KMS-11 (cell line): ENCODE measurements around the gene PTCHD1.

Source experiments
- H2AFZ ChIP-seq: fragments of 200-600 bp; sonication (generic); 2 replicates; pipeline ENCODE4 v1.6.1; 2016; ENCODE audit warnings: antibody characterized with exemption, mixed run types, low read depth
- H3K27ac ChIP-seq: fragments of 200-600 bp; sonication (generic); 2 replicates; pipeline ENCODE4 v1.6.1; 2016; ENCODE audit warnings: mild to moderate bottlenecking, mixed run types
- H3K27me3 ChIP-seq: fragments of 200-600 bp; sonication (generic); 2 replicates; pipeline ENCODE4 v1.6.1; 2017; ENCODE audit warnings: mild to moderate bottlenecking, low read depth, mixed run types, moderate library complexity; ENCODE audit not compliant: insufficient read depth
- H3K36me3 ChIP-seq: fragments of 200-600 bp; sonication (generic); 2 replicates; pipeline ENCODE4 v1.6.1; 2017; ENCODE audit warnings: mild to moderate bottlenecking, mixed run types; ENCODE audit not compliant: insufficient read depth
- H3K4me1 ChIP-seq: fragments of 200-600 bp; sonication (generic); 2 replicates; pipeline ENCODE4 v1.6.1; 2016; ENCODE audit warnings: mild to moderate bottlenecking, low read depth, mixed run types; ENCODE audit not compliant: poor library complexity, severe bottlenecking
- H3K4me2 ChIP-seq: fragments of 200-600 bp; sonication (generic); 2 replicates; pipeline ENCODE4 v1.7.0; 2016; ENCODE audit warnings: mild to moderate bottlenecking, mixed run types
- H3K4me3 ChIP-seq: fragments of 200-600 bp; sonication (generic); IDR thresholded peaks from 2 replicates; pipeline ENCODE4 v1.6.1; 2017; ENCODE audit warnings: low read depth, low read length, mixed read lengths; ENCODE audit not compliant: insufficient read depth
- H3K79me2 ChIP-seq: fragments of 200-600 bp; sonication (generic); 2 replicates; pipeline ENCODE4 v1.6.1; 2016; ENCODE audit warnings: low read depth, mixed run types; ENCODE audit not compliant: insufficient read depth
- H3K9ac ChIP-seq: fragments of 200-600 bp; sonication (generic); 2 replicates; pipeline ENCODE4 v1.6.1; 2016; ENCODE audit warnings: mild to moderate bottlenecking, mixed run types
- H4K20me1 ChIP-seq: fragments of 200-600 bp; sonication (generic); 2 replicates; pipeline ENCODE4 v1.6.1; 2016; ENCODE audit warnings: mild to moderate bottlenecking, mixed run types; ENCODE audit not compliant: insufficient read depth
- CTCF ChIP-seq: fragments of 200-600 bp; sonication (generic); conservative IDR thresholded peaks from 2 replicates; pipeline ENCODE4 v1.6.1; 2017; ENCODE audit warnings: low read depth, mild to moderate bottlenecking, antibody characterized with exemption, low read length, moderate library complexity, mixed read lengths

Gene PTCHD1

DNA sequence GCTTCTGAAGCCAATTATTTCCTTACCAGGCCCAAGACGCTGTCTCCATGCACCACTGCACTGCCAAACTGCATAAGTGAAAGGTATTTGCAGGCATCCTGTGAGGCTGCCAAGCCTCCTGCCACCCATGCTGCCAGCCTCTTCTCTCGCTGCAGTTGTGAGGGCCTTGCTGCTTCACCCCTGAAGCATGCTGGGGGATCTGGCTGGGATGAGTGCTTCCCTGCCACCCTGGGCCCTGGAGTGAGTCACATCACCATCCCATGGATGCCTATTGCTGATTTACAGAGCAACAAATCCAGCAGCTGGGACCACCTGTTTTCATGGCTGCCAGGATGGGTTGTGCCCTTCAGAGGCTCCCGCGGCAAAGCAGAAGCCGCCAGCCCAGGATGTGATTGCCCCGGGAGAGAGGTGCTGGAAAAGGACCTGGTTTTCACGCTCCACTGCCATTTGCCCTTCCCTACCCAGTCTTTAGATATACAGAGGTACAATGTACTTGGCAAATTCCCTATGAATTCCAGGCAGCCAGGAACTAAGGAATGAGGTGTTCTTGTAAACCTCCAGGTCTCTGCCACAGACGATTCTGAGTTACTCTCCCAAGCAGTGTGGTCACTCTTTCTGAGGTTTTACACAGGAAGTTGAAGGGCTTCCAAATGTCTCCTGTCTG is 41.5 kb upstream of the PTCHD1 start:
- no peak overlapping the region for H3K4me3 ChIP-seq
- H2AFZ ChIP-seq: no peak overlapping the region
- no peaks in the 10 kb centered on the region for H3K36me3 ChIP-seq
- H3K27ac ChIP-seq: no peak overlapping the region
- no peaks in the 10 kb centered on the region for H3K79me2 ChIP-seq
- no peaks in the 10 kb centered on the region for H3K4me1 ChIP-seq
- no peak for TF ChIP-seq CTCF
- no peak overlapping the region for H3K9ac ChIP-seq
- no peaks in the 10 kb centered on the region for H3K27me3 ChIP-seq
- H3K4me2 ChIP-seq: no peak overlapping the region
- no peaks in the 10 kb centered on the region for H4K20me1 ChIP-seq

- Histone ChIP-seq H3K27ac (no peak overlapping the region), H3K79me2 (no peaks in the 10 kb centered on the region), H3K36me3 (no peaks in the 10 kb centered on the region), H3K4me3 (no peak overlapping the region), H3K9ac (no peak overlapping the region), H2AFZ (no peak overlapping the region), H3K4me2 (no peak overlapping the region), H3K4me1 (no peaks in the 10 kb centered on the region), H4K20me1 (no peaks in the 10 kb centered on the region), H3K27me3 (no peaks in the 10 kb centered on the region)
- no peak for TF ChIP-seq CTCF
These were observed 29.8 kb upstream of the PTCHD1 start for GRCh38 chrX:23304881-23305280.

DNA sequence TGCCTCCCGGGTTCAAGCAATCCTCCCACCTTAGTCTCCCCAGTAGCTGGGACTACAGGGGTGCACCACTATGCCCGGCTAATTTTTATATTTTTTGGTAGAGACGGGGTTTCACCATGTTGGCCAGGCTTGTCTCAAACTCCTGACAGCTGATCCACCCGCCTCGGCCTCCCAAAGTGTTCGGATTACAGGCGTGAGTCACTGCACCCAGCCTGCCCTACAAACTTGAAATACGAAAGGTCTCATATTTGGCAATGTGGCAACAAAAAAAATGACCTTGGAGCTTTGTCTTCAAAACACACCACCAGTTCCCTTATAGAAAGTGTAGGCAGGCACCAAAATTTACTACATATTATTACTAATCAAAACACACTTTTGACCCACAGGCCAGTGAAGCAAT is 22.9 kb upstream of the PTCHD1 start:
- H3K27me3 ChIP-seq: no peaks in the 10 kb centered on the region
- H3K4me2 ChIP-seq: no peak overlapping the region
- no peaks in the 10 kb centered on the region for H3K4me1 ChIP-seq
- no peak overlapping the region for H3K27ac ChIP-seq
- TF ChIP-seq CTCF: no peak
- no peaks in the 10 kb centered on the region for H3K36me3 ChIP-seq
- no peak overlapping the region for H3K9ac ChIP-seq
- no peak overlapping the region for H3K4me3 ChIP-seq
- no peaks in the 10 kb centered on the region for H4K20me1 ChIP-seq
- H3K79me2 ChIP-seq: no peaks in the 10 kb centered on the region
- H2AFZ ChIP-seq: no peak overlapping the region

DNA sequence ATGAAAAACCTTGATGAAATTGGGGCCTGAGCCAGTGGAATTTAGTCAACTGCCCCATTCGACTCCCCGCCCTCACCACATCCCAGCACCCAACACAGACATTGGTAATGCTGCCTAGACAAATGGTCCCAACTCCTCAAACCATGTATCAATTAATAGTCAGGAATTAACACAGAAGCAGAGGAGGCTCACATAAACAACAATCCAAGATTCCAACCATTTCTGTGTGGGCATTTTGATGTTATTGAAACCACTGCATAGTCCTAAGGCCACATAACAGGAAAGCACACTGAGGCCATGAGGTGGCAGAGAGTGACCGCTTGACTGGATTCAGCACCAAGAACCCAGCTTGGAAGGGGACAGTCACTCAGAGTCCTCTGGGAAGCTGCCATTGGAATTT is 22.5 kb upstream of the PTCHD1 start:
- no peak overlapping the region for H2AFZ ChIP-seq
- H3K4me1 ChIP-seq: no peaks in the 10 kb centered on the region
- H3K36me3 ChIP-seq: no peaks in the 10 kb centered on the region
- H3K9ac ChIP-seq: no peak overlapping the region
- no peak overlapping the region for H3K27ac ChIP-seq
- no peaks in the 10 kb centered on the region for H3K27me3 ChIP-seq
- TF ChIP-seq CTCF: no peak
- no peaks in the 10 kb centered on the region for H3K79me2 ChIP-seq
- H3K4me2 ChIP-seq: no peak overlapping the region
- no peak overlapping the region for H3K4me3 ChIP-seq
- H4K20me1 ChIP-seq: no peaks in the 10 kb centered on the region
